NCI-H1092 treated with DMSO at 0.1 percent for 48 hours (cell line): ENCODE data around the gene SMAD3.
A peak's percentile ranks its signal among the peaks of the same experiment; 100 is the strongest.

Experiments used
- DNase-seq: peaks from one replicate; lab custom pipeline; 2025; lab: John Stamatoyannopoulos, UW

The SMAD3 gene

DNA sequence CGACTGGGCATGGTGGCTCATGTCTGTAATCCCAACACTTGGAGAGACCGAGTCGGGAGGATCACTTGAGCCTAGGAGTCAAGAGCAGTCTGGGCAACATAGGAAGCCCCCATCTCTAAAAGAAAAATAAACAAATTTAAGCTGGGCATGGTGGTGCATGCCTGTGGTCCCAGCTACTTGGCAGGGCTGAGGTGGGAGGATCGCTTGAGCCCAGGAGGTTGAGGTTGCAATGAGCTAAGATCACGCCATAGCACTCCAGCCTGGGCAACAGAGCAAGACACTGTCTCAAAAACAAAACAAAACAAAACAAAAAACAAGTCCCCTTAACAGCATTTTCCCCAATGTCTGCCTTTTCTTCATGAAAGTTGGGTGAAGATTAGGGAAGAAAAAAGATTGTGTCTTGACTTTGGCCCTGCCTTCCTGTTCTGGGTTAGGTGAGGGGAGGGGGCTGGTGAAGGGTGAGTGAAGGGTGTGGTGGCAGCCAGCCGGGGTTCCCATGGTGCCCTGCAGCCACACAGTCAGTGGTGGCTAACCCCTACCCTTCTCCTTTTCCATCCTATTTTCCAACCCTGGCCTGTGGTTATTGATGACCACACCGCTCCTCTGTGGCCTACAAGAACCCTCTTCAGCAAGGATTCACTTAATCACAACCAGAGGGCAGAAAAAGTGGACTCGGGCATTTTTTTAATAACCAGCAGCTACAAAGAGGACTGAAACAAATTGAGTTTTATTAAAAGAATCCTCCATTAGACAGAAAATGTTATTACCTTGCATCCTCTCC, 28.4 kb upstream of the SMAD3 start:
- no peak for DNase-seq

DNA sequence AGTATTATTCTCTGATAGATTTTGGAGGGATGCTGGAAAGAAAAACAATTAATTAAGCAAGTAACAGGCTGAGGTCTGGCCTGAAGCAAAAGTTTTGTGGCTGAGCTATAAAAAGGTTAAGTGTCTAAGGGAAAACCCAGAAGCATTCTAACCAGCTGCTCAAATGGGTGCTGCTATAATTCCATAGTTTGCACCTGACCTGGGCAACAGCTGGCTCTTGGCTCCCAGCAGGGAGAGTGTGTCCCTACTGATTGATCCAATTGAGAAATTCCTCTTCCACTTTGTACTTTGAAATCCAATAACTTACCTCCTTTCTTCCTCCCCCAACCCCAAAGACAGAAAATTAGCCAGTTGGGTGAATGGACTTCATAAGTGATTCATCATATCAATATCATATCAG, 27.7 kb upstream of the SMAD3 start:
- no peak for DNase-seq

DNA sequence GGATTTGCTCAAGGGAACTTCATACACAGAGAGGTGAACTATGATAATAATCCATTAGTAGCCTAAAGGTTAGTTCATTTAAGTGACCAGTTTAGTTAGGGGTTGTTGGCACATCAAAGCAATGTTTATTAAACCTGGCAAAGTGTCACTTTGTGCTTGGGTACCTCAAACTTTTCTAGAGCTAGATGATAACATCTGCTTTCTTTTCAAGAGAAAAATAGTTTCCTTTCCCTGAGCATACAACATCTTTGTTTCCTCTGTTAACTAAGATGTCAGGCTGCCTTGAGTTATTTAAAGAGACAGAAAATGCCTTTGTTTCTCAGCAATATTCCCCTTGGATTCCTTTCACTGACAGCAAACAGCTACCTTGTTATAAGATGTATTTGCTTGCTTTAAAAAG, 26.7 kb upstream of the SMAD3 start:
- DNase-seq: no peak

DNA sequence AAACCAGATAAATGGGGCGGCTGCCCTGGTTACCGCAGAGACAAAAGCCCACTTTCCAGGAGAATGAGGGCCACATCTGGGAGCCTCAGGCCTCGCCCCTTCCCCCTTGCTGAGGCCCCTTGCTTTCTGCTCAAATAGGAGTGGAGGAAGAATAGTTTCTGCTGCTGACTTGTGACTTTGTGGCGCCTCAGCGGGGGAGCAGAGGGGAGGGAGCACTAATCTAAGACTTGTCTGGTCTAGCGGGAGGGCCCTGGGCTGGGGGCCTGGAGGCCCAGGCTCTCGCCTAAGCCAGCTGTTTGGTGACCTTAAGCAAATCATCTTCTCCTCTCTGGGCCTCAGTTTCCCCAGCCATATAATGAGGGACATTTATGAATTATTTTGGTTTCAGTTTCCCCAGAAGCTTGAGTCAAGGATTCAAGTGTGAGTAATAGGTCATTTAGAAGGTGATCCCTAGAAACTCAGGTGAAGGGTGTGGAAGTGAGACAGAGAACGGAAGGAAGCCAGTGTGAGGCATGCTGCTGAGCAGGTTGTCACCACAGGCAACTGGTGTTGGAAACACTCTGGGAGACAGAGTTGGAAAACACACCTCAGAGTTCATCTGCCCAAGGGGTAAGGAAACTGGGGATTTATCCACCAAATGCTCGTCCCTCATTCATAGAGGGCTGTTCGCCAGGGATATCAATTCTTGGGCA, 25.9 kb upstream of the SMAD3 start:
- DNase-seq: no peak

DNA sequence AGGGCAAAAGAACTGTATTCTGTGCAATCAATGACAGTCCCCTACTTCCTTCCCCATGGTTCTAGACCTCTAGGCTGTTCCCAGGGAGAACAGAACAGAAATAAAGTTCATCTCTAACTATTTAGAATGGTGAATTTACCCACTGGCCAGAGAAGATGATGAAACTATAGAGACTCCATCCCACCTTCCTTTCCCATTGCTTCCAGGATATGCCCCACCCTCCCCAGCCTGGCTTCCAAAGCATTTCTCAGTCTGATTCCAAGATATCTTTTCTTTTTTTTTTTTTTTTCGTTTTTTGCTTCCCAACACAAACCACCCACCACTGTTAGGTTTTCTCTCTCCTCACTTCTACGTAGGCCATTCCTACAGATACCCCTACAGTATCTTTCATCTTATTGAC, 25.1 kb upstream of the SMAD3 start:
- no peak for DNase-seq

DNA sequence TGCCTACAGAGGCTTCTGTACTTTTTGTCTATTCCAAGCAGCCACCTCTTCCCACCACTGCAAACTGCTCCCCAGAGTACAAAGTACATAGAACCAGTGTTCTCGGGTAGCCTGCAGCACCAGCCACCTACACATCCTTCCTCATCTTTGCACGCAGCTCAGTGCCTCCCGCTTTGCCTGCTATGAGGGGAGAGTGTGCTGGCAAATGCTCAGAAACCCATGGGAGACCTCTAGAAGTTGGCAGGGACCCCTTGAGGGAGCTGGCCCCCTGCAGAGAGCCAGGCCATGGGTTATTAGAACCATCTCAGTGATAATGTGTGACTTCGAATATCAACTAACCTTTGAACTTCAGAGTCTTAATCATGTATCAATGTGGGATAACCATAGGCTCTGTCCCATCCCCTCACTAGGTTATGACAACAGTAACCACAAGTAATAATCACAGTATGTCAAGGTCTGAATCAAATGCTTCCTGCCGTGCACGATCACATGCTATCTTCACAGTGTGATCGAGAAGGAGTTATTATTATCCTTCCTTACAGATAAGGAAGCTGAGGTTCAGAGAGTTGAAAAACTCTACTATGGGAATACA, 22.8 kb upstream of the SMAD3 start:
- DNase-seq: no peak

DNA sequence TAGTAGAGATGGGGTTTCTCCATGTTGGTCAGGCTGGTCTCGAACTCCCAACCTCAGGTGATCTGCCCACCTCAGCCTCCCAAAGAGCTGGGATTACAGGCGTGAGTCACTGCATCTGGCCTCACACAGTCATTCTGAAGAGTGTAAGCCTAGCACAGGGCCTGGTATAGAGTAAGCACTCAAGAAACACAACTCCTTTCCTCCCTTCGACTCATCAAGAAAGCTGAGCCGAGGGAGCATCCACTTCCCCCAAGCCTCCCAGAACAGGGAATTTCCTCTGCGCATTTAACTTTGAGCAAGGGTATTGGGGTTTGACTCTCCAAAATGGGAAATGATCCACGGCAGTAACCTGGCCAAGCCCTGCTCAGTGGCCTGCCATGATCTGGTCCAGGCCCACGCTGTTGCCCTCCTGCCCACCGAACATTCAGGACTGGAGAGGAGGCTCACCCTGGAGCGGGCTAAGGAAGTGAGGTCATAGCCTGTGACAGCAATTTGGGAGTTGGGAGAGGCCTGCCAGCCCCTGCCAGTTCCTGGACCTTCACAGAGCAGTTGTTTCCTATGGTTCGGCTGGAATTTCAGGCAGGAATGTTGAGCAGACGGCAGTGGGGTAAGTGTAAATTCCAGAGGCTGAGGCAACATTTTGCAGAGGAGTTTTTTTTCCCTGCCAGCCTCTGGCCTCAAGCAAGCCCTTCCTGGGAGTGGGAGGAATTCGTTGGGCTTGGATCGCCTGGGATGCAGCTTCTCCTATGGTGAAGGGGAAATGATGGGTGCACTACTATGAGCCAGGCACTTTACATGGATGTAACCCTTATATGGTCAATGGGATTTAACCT, 21.2 kb upstream of the SMAD3 start:
- DNase-seq: no peak

DNA sequence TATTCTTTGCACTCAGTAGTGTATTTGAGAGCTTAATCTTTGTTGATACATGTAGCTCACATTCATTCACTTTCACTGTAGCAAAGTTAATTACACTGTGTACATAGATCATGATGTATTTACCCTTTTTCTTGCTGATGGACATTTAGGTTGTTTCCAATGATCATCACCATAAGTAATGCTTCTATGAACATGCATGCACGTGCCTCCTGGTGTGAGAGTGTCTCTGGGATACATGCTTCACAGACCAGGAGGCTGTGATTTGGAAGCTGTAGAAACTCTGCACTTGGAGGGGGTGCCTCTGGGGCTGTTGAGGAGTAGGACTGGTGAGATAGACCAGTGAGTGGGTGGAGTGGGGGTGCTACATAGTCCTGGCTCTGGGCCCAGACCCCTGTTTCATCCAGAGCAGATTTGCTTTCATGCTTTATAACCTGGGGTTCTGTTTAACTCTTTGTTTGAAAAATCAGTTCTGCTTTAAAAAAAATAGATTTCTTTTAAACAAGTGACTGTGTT, 18.2 kb upstream of the SMAD3 start:
- DNase-seq: no peak

DNA sequence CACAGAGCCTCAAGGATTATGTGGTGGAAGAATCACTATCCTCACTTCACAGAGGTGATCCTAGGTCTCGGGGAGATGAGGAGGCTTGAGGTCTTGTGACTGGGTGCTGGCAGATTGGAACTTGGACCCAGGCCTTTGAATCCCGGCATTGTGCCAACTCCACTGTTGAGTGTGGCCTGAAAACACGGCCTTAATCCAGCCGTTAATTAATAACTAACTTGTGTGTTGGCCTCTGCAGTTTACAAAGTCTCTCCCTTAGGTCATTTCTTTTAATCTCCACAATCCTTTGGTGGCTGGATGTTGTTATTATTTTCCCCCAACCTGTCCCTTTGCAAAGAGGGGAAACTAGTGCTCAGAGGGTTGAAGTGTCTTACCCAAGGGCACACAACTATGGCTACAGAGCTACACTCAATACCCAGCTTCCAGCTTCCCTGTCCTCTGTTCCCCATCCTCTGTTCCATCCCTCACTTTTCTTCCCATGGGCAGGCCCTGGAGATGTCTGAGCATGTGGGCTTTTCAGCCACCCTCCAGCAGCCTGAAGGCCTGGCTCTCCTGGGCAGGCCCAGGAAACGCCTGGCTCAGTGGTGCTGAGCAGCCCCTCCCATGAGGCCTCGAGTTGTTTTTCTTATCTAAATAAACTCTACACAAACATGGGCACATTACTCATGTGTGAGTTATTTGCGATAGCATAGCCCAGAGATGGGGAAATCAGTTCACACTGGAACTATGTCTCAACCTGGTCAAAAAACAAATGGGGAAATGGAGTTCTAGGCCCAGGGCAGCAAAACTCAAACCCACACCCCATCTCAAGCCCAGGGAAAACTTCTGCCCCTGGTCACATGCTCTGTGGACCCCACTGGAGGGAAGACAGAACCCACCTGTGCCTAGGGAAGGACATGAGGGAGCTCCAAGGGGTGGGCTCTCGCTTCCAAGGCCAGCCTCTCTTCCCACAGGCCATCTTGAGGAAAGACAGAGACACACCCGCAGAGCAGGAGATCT, 16.8 kb upstream of the SMAD3 start:
- DNase-seq: no peak

DNA sequence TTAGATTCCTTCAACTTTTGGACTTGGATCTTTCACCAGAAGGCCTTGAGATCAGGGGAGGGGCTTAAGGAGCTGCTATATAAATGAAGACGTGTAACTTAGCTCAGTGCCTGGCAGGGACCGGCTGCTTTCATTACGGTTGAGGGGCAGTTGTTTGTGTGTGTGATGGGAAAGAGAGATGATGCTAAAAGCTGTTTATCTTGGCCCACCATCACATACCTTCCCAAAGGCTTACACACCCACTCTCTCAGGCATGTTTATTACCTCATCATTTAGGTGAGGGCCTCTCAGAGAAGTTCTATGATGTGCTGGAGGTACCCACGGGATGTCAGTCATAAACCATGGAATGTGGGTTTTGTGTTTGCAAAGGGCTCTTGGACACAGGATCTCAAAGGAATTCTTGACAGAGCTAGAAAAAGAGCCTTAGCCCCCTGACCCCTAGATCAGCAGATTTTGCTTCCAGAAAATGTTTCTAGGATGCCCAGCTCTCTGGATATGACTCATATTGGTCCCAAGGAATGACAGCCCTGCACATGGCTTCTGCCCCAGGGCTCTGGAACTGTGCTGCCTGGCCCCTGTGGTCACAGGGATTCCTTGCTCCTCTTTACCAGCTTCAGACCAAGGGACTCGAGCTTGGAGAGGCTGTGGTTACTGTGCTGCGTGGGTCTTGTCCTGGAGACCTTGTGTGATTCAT, 15.9 kb upstream of the SMAD3 start:
- DNase-seq: no peak

DNA sequence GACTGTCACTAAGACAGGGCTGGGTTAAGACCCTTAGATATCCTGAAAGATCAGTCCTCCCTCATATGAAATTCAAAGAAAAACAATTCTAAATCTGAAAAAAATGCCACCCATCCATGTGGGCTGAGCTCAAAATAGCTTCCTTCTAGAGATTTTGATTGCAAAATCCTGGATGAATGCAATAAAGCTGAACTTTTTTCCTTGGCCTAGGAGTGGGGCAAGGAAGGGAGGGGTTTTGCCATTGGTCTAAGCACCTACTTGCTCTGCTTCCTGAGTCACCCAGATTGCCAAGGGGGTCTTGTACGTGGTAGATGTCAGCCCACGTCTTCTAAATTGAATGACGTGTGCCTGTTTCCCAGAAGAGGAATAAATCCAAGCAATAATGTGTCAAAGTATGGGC, 15.3 kb upstream of the SMAD3 start:
- no peak for DNase-seq

DNA sequence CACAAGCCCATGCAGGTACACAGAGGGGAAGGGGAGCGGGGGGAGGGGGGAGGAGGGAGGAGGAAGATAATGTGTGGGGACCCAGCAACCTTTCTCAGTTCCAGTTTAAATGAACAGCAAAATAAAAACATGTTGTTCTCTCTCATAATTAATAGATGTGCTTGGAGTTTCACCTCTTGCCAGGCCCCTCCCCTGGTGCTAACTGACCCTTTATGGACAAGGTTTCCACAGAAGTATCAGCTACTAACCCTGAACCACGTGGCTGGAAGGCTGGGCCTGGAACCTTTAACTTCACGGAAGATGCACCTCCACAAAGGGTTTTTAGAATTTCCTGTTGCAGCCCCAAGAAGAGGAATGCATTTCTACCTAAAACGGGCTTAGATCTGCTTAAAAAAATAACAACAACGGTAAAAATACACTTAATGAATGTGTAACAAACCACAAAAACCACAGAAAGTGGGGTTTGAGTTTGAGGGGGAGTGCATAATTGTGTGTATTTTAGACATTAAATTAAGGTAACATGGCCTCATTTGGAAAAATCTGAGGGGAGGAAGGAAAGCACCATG, 14.8 kb upstream of the SMAD3 start:
- DNase-seq: no peak

DNA sequence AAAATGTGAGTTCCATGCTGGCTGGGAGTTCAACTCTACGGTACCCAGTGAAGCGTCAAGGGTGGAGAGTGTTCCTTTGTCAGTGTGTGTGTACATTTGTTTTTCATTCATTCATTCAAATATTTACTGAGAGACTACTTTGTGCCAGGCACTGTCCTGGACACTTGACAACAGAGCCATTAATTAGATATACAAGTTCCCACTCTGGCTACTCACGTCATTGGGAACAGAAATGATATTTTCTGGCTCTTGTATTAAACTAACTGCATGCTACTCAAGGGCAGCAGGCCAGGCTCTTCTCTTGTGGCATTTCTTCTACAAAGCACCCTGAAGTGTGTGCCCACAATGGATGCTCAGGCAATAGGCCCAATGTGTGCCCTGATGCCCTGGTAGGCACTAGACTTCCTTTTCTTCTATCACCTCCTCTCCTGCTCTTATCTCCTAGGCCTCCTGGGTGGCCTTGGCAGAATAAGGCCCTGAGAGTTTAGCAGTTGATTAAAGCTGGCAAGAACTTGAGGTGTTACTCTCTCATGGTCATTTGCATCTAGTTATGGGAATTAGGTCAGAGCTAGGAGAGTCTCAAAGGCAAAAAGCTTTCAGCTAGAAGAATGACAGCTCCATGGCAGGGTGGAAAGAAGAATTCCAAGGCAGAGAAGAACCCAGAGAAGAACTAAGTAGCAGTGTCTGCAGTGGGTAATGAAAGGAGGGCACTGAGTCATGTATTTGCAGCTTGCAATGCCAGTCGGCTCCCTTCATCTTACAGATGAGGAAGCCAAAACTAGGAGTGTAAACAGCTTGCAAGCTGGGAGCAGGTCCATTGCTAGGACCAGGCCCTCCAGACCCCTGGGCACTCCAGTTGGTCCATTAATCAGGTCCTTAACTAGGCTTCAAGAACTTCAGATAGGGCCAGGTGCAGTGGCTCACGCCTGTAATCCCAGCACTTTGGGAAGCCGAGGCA, 14.0 kb upstream of the SMAD3 start:
- peak; percentile 44 for DNase-seq

DNA sequence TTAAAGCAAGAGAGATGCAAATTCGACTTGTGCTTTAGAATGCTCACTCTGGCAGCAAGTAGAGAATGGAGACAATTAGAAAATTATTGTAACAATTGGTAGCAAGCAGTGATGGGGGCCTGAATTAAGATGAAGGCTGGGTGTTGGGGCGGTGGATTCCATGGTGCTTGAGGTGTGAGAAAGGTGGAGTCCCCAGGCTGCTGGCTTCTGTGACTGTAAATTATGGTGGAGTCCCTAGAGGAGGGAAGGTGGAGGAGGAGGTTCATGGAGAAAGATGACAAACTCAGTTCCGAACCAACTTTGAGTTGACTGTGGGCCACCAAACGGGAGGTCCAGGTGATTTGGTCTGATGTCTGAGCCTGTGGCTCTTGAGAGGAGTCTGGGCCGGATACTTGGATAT, 10.7 kb upstream of the SMAD3 start:
- DNase-seq: no peak

DNA sequence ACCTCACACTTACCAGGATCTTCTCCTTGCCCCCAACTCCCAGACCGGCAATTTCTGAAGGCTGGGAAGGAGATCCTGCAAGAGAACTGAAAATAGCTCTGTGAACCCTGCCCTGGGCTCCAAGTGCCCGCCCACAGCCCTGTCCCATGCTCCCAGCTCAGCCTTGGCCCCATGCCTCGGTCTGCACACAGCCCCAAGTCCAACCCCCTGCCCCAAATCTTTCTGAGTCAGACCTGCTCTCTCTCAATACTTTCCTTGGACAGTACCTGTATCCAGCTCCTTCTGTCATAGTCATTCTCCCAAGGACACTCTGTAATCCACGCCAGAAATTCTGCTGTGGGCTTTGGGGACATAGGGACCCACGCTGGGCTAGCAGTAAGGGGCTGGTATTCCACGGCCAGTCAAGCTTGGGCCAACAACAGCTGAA, 6.3 kb upstream of the SMAD3 start:
- no peak for DNase-seq

DNA sequence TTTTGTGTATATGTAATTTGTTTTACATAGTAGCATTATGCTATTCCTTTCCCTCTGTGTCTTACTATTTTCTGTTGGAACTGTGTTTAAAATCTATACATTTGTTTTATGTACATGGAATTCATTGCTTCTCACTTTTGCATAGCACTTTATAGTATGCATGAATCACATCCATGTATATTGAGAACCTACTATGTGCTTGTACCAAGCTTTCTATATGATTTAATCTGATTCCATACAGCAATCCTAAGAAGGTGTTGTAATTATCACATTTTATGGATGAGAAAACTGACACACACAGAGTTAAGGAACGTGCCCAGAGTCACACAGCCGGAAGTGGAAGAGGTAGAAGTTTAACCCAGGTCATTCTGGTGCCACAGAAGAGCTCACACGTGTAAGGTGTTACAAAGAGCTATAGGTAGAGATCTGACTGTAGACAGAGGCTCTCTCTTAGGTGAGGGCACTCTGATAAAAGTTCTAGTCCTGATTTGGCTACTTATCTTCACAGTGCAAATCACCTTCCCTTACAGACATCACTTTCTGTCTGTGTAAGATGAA, 3.5 kb upstream of the SMAD3 start:
- no peak for DNase-seq

DNA sequence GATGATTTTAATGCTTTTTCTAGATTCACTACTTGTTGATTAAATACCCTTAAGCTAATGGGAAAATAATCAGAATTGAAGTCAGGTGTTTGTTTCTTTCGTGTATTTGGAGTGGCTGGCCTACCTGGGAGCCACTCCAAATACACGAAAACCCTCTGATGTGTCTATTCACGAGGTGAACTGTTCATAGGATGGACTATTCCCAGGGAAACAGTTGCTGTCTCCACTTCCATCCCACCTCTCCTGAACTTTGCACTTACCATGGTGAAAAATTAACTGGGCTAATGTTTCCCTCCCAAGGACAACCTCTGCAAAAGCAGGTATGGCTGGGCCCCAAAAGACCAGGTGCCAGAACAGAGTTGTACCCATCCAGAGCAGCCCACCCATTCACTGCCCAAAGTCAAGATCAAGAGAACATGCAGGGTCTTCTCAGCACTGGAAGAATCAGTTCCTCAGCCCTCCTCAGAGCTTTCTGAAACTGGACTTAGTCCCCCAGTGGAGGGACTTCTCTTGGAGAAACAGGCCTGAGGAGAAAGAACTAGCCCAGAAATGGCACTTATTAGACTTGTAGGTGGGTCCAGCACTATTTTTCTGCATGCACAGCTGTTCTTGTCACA, 2.9 kb upstream of the SMAD3 start:
- DNase-seq: no peak
